Astrocyte (in vitro differentiated cells and primary cell): ENCODE measurements around the gene SQOR. TPM values are rescaled to one million over a fixed set of nuclear protein-coding genes. Genes with fewer than 3 reads are reported as not detected.
A peak's percentile ranks its signal among the peaks of the same experiment; 100 is the strongest.

Source experiments
- DNase-seq: peaks from one replicate; pipeline ENCODE4 v3.0.0-alpha.2; 2010; ENCODE audit warnings: low read depth
- FAIRE-seq: peaks from 2 replicates; lab custom pipeline; 2011; peaks lifted over from hg19 to GRCh38; lab: Jason Lieb, UNC
- H2AFZ ChIP-seq: 2 replicates; pipeline ENCODE4 v1.6.0; 2012; ENCODE audit warnings: low read depth, low read length, inconsistent platforms
- H3K27ac ChIP-seq: 2 replicates; pipeline ENCODE4 v1.5.1; 2011; ENCODE audit warnings: low read depth, low read length, inconsistent platforms
- H3K27me3 ChIP-seq: 2 replicates; pipeline ENCODE4 v1.6.0; 2011; ENCODE audit warnings: low read length, inconsistent platforms; ENCODE audit not compliant: insufficient read depth
- H3K36me3 ChIP-seq: 2 replicates; pipeline ENCODE4 v1.5.1; 2011; ENCODE audit warnings: low read length, inconsistent platforms; ENCODE audit not compliant: insufficient read depth
- H3K4me1 ChIP-seq: 2 replicates; pipeline ENCODE4 v1.5.1; 2011; ENCODE audit warnings: low read length, inconsistent platforms; ENCODE audit not compliant: insufficient read depth
- H3K4me2 ChIP-seq: 2 replicates; pipeline ENCODE4 v1.6.0; 2012; ENCODE audit warnings: low read length, inconsistent platforms
- H3K4me3 ChIP-seq: 2 replicates; pipeline ENCODE4 v1.5.1; 2011; ENCODE audit warnings: low read depth, mild to moderate bottlenecking, low read length, inconsistent platforms; ENCODE audit not compliant: insufficient read depth
- H3K79me2 ChIP-seq: 2 replicates; pipeline ENCODE4 v1.6.0; 2012; ENCODE audit warnings: mild to moderate bottlenecking, low read length, inconsistent platforms; ENCODE audit not compliant: insufficient read depth
- H3K9ac ChIP-seq: 2 replicates; pipeline ENCODE4 v1.6.0; 2012; ENCODE audit warnings: mild to moderate bottlenecking, low read length, inconsistent platforms
- H3K9me3 ChIP-seq: 2 replicates; pipeline ENCODE4 v1.5.1; 2012; ENCODE audit warnings: low read depth, mild to moderate bottlenecking, low read length, inconsistent platforms; ENCODE audit not compliant: insufficient read depth
- H4K20me1 ChIP-seq: 2 replicates; pipeline ENCODE4 v1.6.0; 2012; ENCODE audit warnings: low read length, inconsistent platforms; ENCODE audit not compliant: insufficient read depth
- H3K27ac Mint-ChIP-seq: one replicate; pipeline ENCODE4 v1.8.0; 2021; ENCODE audit warnings: mild to moderate bottlenecking, mixed read lengths; ENCODE audit not compliant: unreplicated experiment
- H3K27me3 Mint-ChIP-seq: one replicate; pipeline ENCODE4 v1.8.0; 2021; ENCODE audit warnings: low read depth, mixed read lengths; ENCODE audit not compliant: unreplicated experiment
- H3K36me3 Mint-ChIP-seq: one replicate; pipeline ENCODE4 v1.8.0; 2021; ENCODE audit warnings: low read depth, mixed read lengths; ENCODE audit not compliant: unreplicated experiment
- H3K4me1 Mint-ChIP-seq: one replicate; pipeline ENCODE4 v1.8.0; 2021; ENCODE audit warnings: low read depth, mixed read lengths; ENCODE audit not compliant: unreplicated experiment
- H3K4me3 Mint-ChIP-seq: one replicate; pipeline ENCODE4 v1.8.0; 2021; ENCODE audit warnings: mild to moderate bottlenecking, moderate library complexity, mixed read lengths; ENCODE audit not compliant: unreplicated experiment
- H3K9me3 Mint-ChIP-seq: one replicate; pipeline ENCODE4 v1.8.0; 2021; ENCODE audit warnings: mild to moderate bottlenecking, mixed read lengths; ENCODE audit not compliant: unreplicated experiment
- CTCF ChIP-seq: IDR thresholded peaks from 2 replicates; pipeline ENCODE4 v1.5.1; 2011; ENCODE audit warnings: low read depth, mild to moderate bottlenecking, inconsistent platforms, low read length, moderate library complexity; ENCODE audit not compliant: insufficient read depth
- EZH2 ChIP-seq: IDR thresholded peaks from 2 replicates; pipeline ENCODE4 v1.6.1; 2012; ENCODE audit warnings: mild to moderate bottlenecking, low read length, inconsistent platforms; ENCODE audit not compliant: insufficient read depth
- total RNA-seq: library from RNA; stranded (reverse); gene quantifications from 2 replicates; pipeline ENCODE4 v1.2.1, GENCODE V29; 2021

The SQOR gene
- total RNA-seq, 1 donor from 2014 or later = 4.0 TPM

GRCh38 chr15:45637141-45637540 lies 2.3 kb downstream of the SQOR start:
- Histone ChIP-seq H3K27ac (peak overlapping the region; percentile 31), H4K20me1 (no peaks in the 10 kb centered on the region), H3K9me3 (no peaks in the 10 kb centered on the region), H3K4me2 (peak overlapping the region; percentile 65), H3K9ac (peak overlapping the region; percentile 44), H2AFZ (peak overlapping the region; percentile 43), H3K27me3 (peaks cover 2% of the 10 kb centered on the region), H3K36me3 (no peaks in the 10 kb centered on the region), H3K4me1 (peaks cover 42% of the 10 kb centered on the region), H3K79me2 (no peaks in the 10 kb centered on the region), H3K4me3 (no peak overlapping the region)
- DNase-seq (no peak), FAIRE-seq (no peak)
- peak overlapping the region; percentile 47 for H3K27ac Mint-ChIP-seq
- H3K27me3 Mint-ChIP-seq = peaks cover 6% of the 10 kb centered on the region
- peaks cover 24% of the 10 kb centered on the region for H3K4me1 Mint-ChIP-seq
- no peak for TF ChIP-seq EZH2
- TF ChIP-seq CTCF = no peak
- no peaks in the 10 kb centered on the region for H3K9me3 Mint-ChIP-seq
- H3K36me3 Mint-ChIP-seq = no peaks in the 10 kb centered on the region
- no peak overlapping the region for H3K4me3 Mint-ChIP-seq

DNA sequence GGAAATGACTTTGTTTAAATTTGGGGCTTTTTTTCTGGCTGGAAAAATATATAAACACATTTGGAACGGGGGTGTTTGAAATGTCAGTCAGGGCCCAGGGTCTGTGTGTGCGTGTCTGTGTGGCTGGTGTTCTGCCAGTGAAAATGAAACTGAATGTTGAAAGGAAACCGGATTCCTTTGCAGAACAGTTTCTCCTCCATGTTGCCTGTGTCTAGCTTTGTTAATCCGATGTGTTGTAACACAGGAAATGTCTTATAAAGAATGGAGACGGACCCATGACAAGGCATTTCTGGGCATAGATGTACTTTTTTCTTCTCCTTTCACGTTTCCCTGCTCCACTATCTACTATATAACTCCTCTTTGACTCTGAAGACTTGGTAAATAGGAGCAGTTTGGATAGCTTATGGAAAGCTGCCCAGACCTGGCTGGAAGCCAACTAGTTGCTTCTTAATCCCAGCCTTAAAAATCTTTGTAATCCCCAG lies 2.8 kb downstream of the SQOR start:
- no peaks in the 10 kb centered on the region for H3K9me3 Mint-ChIP-seq
- H3K27me3 Mint-ChIP-seq = peaks cover 4% of the 10 kb centered on the region
- H3K4me3 Mint-ChIP-seq = no peak overlapping the region
- H3K9ac ChIP-seq = peak overlapping the region; percentile 44
- FAIRE-seq = no peak
- peak overlapping the region; percentile 65 for H3K4me2 ChIP-seq
- H3K36me3 ChIP-seq = no peaks in the 10 kb centered on the region
- no peaks in the 10 kb centered on the region for H3K36me3 Mint-ChIP-seq
- H3K4me1 ChIP-seq = peaks cover 46% of the 10 kb centered on the region
- no peak for TF ChIP-seq CTCF
- no peak for TF ChIP-seq EZH2
- H3K27ac Mint-ChIP-seq = peak overlapping the region; percentile 47
- no peak overlapping the region for H3K4me3 ChIP-seq
- H3K9me3 ChIP-seq = no peaks in the 10 kb centered on the region
- DNase-seq = peak; percentile 82
- peaks cover 2% of the 10 kb centered on the region for H3K27me3 ChIP-seq
- H3K79me2 ChIP-seq = no peaks in the 10 kb centered on the region
- no peaks in the 10 kb centered on the region for H4K20me1 ChIP-seq
- H3K4me1 Mint-ChIP-seq = peaks cover 28% of the 10 kb centered on the region
- H2AFZ ChIP-seq = peak overlapping the region; percentile 43
- H3K27ac ChIP-seq = peak overlapping the region; percentile 31

DNA sequence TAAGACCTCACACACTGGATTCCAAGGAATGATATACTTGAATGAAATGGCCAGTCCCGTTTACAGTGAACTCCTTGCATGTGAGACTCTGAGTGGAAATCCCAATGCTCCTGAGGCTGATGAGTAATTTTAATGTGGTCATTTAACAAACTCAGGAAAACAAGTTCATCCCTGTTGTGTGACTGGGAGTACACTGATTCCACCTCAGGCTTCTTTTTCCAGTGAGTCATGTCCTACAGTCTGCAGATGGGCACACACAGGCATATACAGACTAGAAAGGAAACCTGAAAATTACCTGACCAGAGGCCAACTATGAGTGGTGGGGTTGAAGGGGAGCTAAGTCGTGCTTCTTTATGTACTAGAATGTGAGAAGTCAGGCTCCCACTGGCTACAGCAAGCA lies 5.8 kb downstream of the SQOR start:
- H3K4me1 Mint-ChIP-seq = peaks cover 34% of the 10 kb centered on the region
- no peaks in the 10 kb centered on the region for H4K20me1 ChIP-seq
- H3K9me3 Mint-ChIP-seq = peaks cover 3% of the 10 kb centered on the region
- peaks cover under 1% of the 10 kb centered on the region for H3K27me3 Mint-ChIP-seq
- H3K9ac ChIP-seq = no peak overlapping the region
- TF ChIP-seq CTCF = no peak
- TF ChIP-seq EZH2 = no peak
- peak; percentile 88 for DNase-seq
- no peaks in the 10 kb centered on the region for H3K27me3 ChIP-seq
- no peaks in the 10 kb centered on the region for H3K36me3 Mint-ChIP-seq
- peak overlapping the region; percentile 23 for H3K27ac Mint-ChIP-seq
- H3K4me2 ChIP-seq = peak overlapping the region; percentile 56
- no peak overlapping the region for H3K4me3 ChIP-seq
- H3K36me3 ChIP-seq = no peaks in the 10 kb centered on the region
- H2AFZ ChIP-seq = no peak overlapping the region
- peak overlapping the region; percentile 57 for H3K27ac ChIP-seq
- H3K79me2 ChIP-seq = no peaks in the 10 kb centered on the region
- H3K4me1 ChIP-seq = peaks cover 40% of the 10 kb centered on the region
- peak; percentile 74 for FAIRE-seq
- H3K4me3 Mint-ChIP-seq = no peak overlapping the region
- no peaks in the 10 kb centered on the region for H3K9me3 ChIP-seq
